Endothelial cell of hepatic sinusoid (primary cell): ENCODE results near the gene LINC01488.

Source experiments
- in situ Hi-C: cut with HindIII; loops from 2 replicates; pipeline ENCODE4 v1.10.0; 2017; ENCODE audit warnings: low sequenced_read_pairs

LINC01488 gene

GRCh38 chr11:69462106-69462951 is 19.1 kb upstream of the LINC01488 start:
- in situ Hi-C loops = loop anchor here (10.0 kb wide), 1 partner anchor 128 kb away; no protein-coding TSS in a partner anchor

DNA sequence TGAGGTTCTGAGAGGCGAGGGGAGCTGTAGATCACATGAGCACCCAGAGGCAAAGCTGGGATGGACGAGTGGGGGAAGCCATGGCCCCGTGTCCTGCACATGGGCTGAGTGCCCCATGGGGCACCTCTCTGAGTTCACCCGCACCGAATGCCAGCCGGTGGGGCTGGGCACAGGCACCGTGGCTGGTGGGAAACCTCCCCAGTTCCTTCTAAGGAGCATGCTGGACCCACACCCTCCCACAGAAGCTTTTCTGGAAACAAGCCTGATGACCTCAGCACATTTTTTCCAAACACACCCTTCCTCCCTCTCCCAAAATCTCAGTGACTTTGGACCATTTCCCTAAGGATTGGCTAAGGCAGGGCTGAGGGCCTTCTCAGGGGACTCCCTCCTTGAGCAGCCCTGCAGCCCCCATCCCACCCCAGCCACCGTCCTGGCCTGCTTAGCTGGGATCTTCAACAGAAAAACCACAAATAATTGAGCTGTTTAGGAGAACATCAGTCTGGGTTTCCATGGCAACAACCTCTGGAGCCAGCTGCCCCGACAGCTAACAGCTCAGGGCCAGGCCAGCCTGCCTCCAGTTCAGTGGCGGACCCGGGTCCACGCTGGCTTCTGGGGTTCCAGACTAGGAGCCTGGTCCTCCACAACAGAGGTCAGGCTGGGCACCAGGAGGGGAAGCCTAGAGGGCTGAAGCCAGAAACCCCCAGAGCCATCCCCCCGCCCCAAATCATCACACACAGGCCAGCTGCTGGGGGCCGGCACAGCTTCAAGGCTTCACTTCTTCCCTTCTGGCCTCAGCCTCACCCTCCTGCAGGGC is 18.1 kb upstream of the LINC01488 start:
- in situ Hi-C loops = loop anchor here (10.0 kb wide), 1 partner anchor 129 kb away; no protein-coding TSS in a partner anchor

- in situ Hi-C loops = loop anchor here (10.0 kb wide), 1 partner anchor 129 kb away; no protein-coding TSS in a partner anchor
These were observed 17.2 kb upstream of the LINC01488 start for GRCh38 chr11:69463995-69464960.

- in situ Hi-C loops = loop anchor here (10.0 kb wide), 1 partner anchor 131 kb away; no protein-coding TSS in a partner anchor
These were observed 16.0 kb upstream of the LINC01488 start for GRCh38 chr11:69465236-69466000.

DNA sequence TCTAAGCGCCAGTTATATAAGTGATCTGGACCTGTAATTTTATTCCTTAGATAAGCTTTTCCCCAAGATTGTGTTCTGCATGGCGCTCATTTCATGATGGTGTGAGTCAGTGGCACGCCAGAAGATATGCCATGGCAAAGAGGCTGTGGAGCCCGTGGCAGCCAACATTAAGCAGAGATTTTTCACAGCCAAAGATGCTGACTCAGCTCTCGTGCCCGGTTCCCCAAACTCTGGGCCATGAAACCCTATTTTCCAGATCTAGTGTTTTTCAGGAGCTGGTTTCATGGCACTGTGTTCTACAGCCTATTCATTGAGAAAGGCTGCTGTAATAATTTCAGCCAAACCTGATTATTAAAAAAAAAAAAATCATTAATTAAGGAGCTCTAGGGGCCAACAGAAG is 15.4 kb upstream of the LINC01488 start:
- in situ Hi-C loops = loop anchor here (10.0 kb wide), 1 partner anchor 131 kb away; no protein-coding TSS in a partner anchor

DNA sequence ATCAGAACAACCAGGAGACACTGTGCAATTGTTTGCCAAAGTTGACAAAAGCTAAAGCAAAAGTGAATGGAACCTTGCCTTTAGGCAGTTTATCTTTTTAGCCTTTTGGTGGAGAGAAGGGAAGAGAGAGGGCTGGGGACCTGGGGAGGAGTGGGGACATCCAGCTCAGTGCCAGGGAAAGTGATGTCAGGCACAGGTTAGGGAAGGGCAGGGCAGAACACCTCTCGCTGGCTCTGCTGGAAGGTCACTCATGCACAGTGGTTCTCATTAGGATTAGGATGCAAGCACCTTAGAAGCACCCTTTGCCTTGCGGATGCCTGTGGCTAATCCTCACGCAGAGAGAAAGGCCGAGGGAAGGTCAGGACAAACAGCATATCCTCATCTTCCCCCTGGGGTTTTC is 14.3 kb upstream of the LINC01488 start:
- in situ Hi-C loops = loop anchor here (10.0 kb wide), 1 partner anchor 132 kb away; no protein-coding TSS in a partner anchor

DNA sequence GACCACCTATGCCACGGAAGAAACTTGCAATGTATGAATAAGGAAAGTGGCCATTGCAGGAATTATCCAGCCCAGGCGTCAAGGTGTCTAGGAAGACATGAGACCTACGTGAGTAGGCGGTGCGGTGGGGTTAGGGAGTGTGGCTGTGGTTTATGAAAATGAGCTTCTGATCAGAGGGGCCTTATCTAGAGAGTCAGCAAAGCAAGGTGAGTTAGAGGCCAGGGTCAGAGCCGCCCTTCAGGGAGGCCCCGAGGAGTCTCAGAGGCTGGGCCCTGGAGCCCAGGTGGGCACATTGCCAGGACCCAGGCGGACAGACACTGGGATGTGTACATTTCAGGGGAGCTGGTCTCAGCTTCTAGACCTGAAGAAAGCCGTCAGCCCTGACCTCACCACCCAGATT is 13.8 kb upstream of the LINC01488 start:
- in situ Hi-C loops = loop anchor here (10.0 kb wide), 1 partner anchor 133 kb away; no protein-coding TSS in a partner anchor

DNA sequence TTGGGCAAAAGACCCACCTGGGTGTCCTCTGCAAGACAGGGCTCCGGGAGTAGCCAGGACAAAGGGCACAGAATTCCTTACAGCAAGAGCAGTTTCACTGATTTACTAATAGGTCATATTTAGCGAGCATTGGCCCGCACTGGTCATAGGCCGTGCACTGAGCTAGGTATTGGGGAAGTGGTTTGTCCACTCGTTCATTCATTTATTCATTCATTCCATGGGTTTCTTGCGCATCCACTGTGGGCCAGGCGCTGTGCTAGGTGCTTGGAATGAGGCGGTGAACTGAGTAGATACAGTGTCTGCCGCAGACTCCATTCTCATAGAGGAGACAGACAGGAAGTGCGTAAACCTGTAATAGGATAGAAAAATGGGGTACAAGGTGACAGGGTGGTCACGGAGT is 13.2 kb upstream of the LINC01488 start:
- in situ Hi-C loops = loop anchor here (10.0 kb wide), 1 partner anchor 133 kb away; no protein-coding TSS in a partner anchor

GRCh38 chr11:69468911-69469885 is 12.3 kb upstream of the LINC01488 start:
- in situ Hi-C loops = loop anchor here (10.0 kb wide), 1 partner anchor 134 kb away; no protein-coding TSS in a partner anchor

- in situ Hi-C loops = no loop called here
These were observed 11.2 kb upstream of the LINC01488 start for GRCh38 chr11:69470301-69470700.

GRCh38 chr11:69470793-69471728 is 10.4 kb upstream of the LINC01488 start:
- in situ Hi-C loops = no loop called here

DNA sequence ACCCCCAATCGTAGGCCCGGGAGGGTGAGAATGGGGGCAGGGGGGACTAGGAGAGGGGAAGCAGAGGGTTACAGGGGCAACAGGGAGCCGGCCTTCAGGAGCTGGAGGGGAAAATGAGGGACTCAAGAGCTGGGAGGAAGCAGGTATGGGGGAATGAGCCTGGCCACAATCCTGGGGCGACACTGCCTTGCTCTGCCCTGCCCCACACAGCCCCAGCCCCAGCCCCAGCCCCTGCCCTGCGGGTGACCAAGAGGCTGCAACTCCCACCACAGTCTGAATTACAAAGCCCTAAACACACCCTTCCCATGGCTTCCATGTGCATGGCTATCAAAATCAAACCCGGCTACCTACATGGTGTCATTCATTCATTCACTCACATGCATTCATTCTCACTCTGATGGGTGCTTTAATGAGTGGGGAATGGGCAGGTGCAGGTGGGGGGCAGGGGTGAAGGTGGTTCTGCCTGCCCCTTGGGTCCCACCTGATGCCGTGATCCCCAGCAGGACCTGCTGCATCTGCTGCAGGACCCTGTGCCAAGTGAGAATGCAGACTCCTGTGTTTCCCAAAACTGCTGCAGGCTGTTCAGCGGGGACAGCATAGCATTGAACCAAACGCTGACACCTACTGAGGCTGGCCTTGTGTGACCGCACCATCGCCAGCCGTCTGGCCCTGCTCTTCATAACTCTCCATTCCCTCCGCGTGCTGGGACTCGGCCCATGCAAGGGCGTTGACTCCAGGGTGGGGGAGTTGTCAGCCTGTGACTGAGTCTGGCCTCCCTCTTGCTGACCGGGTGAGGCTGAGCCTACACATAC is 9.5 kb upstream of the LINC01488 start:
- in situ Hi-C loops = no loop called here

DNA sequence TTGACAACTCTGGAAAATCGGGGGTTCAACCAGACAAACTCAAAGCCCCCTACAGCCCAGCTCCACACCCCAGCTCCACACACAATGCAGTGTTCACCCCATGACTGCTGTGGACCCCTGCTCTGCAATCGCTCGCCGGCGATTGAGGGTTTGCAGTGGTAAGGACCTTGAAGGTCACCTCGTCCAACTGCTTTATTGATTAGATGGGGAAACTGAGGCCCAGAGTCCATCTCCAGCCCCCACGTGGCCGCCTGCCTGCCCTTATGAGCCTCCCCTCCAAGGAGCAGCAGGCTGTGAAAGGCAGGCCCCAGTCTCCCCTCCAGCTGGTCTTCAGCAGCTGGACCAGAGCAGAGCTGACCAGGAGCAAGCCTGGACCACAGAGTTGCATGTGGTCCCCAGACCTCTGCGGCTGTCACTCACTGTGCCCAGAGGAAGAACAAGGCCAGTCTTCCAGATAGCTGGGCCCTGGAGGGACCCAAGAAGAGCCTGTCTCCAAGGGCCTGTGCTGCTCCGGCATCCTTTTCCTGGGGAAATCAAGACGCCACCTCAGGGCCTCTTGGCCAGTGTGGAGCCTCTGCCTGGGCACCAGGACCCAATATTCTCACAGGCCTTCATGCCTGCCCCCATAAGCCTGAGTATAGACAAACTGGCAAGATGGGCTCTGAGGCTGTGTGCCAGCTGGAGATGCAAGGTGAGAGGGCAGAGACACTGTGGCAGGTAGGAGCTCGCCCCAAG is 8.8 kb upstream of the LINC01488 start:
- in situ Hi-C loops = no loop called here

DNA sequence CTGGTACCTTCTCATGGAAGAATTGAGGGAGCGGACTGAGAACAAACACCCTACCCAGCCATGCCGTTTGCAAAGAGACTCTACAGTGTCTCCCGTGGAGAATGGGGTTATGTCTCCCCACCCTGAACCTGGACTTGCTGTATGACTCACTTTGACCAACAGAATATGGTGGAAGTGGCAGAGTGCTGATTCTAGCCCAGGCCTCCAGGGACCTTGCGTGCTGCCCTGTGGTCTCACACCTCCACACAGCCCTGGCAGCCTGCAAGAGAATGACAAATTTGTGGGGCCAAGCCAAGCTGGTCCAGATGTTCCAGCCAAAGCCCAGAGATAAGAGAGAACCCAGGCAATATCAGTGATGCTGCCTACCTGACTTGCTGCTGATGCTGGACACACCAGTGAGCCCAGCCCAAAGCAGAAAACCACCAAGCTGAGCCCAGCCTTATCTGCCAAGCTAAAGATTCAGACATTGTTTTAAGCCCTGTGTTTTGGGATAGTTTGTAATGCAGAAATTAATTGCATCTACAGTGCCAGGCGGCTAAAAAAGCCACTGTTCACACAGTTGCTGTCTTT is 8.1 kb upstream of the LINC01488 start:
- in situ Hi-C loops = no loop called here

- in situ Hi-C loops = no loop called here
These were observed 6.7 kb upstream of the LINC01488 start for GRCh38 chr11:69474736-69475135.
